Sigmoid colon (tissue), 7 donors: Measurements from ENCODE around the gene FBXO9. TPM values are rescaled to one million over a fixed set of nuclear protein-coding genes. Genes with fewer than 3 reads are reported as not detected.
A peak's percentile ranks its signal among the peaks of the same experiment; 100 is the strongest.

ENCODE experiments used
- DNase-seq: peaks from one replicate; pipeline ENCODE4 v3.0.0-alpha.2; 2019
- H3K27ac ChIP-seq, 4 donors: fragments of 200-600 bp; sonication (generic); one replicate each; pipeline ENCODE4 v1.5.1; 2016 to 2019; ENCODE audit warnings: mild to moderate bottlenecking in 1 of 4
- H3K27me3 ChIP-seq, 3 donors: fragments of 200-600 bp; sonication (generic); one replicate each; pipeline ENCODE4 v1.5.1; 2019; ENCODE audit warnings: mild to moderate bottlenecking in 1 of 3
- H3K36me3 ChIP-seq, 4 donors: fragments of 200-600 bp; sonication (generic); one replicate each; pipeline ENCODE4 v1.5.1; 2016 to 2019
- H3K4me1 ChIP-seq, 4 donors: fragments of 200-600 bp; sonication (generic); one replicate each; pipeline ENCODE4 v1.5.1; 2017 to 2019
- H3K4me3 ChIP-seq, 4 donors: fragments of 200-600 bp; sonication (generic); one replicate each; pipeline ENCODE4 v1.5.1; 2017 to 2019; ENCODE audit warnings: mild to moderate bottlenecking in 2 of 4, moderate library complexity in 1 of 4
- H3K9me3 ChIP-seq, 4 donors: fragments of 200-600 bp in 3 of 4; sonication (generic) in 3 of 4; one replicate each; pipeline versions ENCODE4 v1.5.1 to v1.6.1; 2013 to 2019
- CTCF ChIP-seq, 4 experiments: fragments of 450-650 bp in 3 of 4; fragments of 200-600 bp in 1 of 4; IDR thresholded peaks; one replicate each; pipeline ENCODE4 v1.5.1; 2016 to 2019; ENCODE audit warnings: antibody characterized with exemption in 4 of 4, mild to moderate bottlenecking in 3 of 4, moderate library complexity in 2 of 4
- EP300 ChIP-seq, 4 donors: sonication (generic); formaldehyde crosslinking; IDR thresholded peaks; one replicate each; pipeline ENCODE4 v1.6.1; 2017; ENCODE audit warnings: antibody characterized with exemption in 4 of 4
- POLR2A ChIP-seq, 2 donors: fragments of 450-650 bp; IDR thresholded peaks; one replicate each; pipeline ENCODE4 v1.6.1; 2016; ENCODE audit warnings: antibody characterized with exemption in 2 of 2, mild to moderate bottlenecking in 2 of 2, moderate library complexity in 2 of 2
- POLR2AphosphoS5 ChIP-seq, 4 donors: sonication (generic); formaldehyde crosslinking; IDR thresholded peaks; one replicate each; pipeline ENCODE4 v1.6.1; 2017; ENCODE audit warnings: antibody characterized with exemption in 4 of 4
- WGBS, 2 donors: extraction: QIAGEN DNeasy Blood & Tissue Kit; methylation state at CpG; one replicate each; pipeline ENCODE4 v1.1.7; 2013; 5-methylcytosine and 5-hydroxymethylcytosine counted together
- intact Hi-C: fragments of 100-400 bp; cut with DNase I; formaldehyde crosslinking; loops from one replicate; pipeline ENCODE4 v1.15.1; 2023
- polyA plus RNA-seq, 3 donors: library from polyadenylated mRNA; stranded (reverse); fragments of 200-250 nt; gene quantifications; one replicate each; pipeline ENCODE4 v1.2.3, GENCODE V29; 2013
- total RNA-seq, 4 donors: library from RNA; depleted of rRNA; stranded (reverse); fragments of >200 nt; gene quantifications; one replicate each; pipeline ENCODE4 v1.1.0, GENCODE V29; 2016
- donor health status: healthy with polysubstance abuse.
- donor health status: Bipolar disorder and iron deficiency.
- donor health status: healthy.

FBXO9 gene
- total and polyA plus RNA-seq, 7 donors = 22.4 to 63.1 (median 41.9) TPM

GRCh38 chr6:53133961-53134360 lies 68.8 kb downstream of the FBXO9 start:
- H3K4me1 ChIP-seq = no peaks in the 10 kb centered on the region
- no peak for DNase-seq
- TF ChIP-seq POLR2AphosphoS5 (IDR thresholded peaks at IDR 0.05) (no peak), CTCF (IDR thresholded peaks at IDR 0.05) (no peak), POLR2A (IDR thresholded peaks at IDR 0.05) (no peak), EP300 (IDR thresholded peaks at IDR 0.05) (no peak)
- no peaks in the 10 kb centered on the region for H3K36me3 ChIP-seq
- WGBS, 2 donors = 90 to 91% methylated on average over 16 of the region's 16 CpGs
- H3K9me3 ChIP-seq = no peaks in the 10 kb centered on the region
- no peak overlapping the region for H3K4me3 ChIP-seq
- no peaks in the 10 kb centered on the region for H3K27me3 ChIP-seq
- peak overlapping the region in 1 of 4 donors; percentile 6 for H3K27ac ChIP-seq
- intact Hi-C loops = no loop called here

GRCh38 chr6:53134601-53135235 lies 69.5 kb downstream of the FBXO9 start:
- no peak for TF ChIP-seq POLR2A (IDR thresholded peaks at IDR 0.05)
- TF ChIP-seq POLR2AphosphoS5 (IDR thresholded peaks at IDR 0.05) = no peak
- no peak for TF ChIP-seq EP300 (IDR thresholded peaks at IDR 0.05)
- no peak for TF ChIP-seq CTCF (IDR thresholded peaks at IDR 0.05)
- H3K27ac ChIP-seq = peak overlapping the region in 1 of 4 donors; percentile 6
- peaks cover 0 to 4% (median 2%) of the 10 kb centered on the region in 4 donors for H3K4me1 ChIP-seq
- intact Hi-C loops = no loop called here
- no peak for DNase-seq
- no peaks in the 10 kb centered on the region for H3K9me3 ChIP-seq
- no peaks in the 10 kb centered on the region for H3K36me3 ChIP-seq
- H3K4me3 ChIP-seq = no peak overlapping the region
- no peaks in the 10 kb centered on the region for H3K27me3 ChIP-seq
- WGBS, 2 donors = 18 to 41% methylated on average over 8 of the region's 8 CpGs

- Histone ChIP-seq H3K9me3 (no peaks in the 10 kb centered on the region), H3K27ac (no peak overlapping the region), H3K4me3 (no peak overlapping the region), H3K36me3 (no peaks in the 10 kb centered on the region), H3K4me1 (peaks cover 0 to 18% (median 12%) of the 10 kb centered on the region in 4 donors), H3K27me3 (no peaks in the 10 kb centered on the region)
- intact Hi-C loops = no loop called here
- TF ChIP-seq POLR2AphosphoS5 (IDR thresholded peaks at IDR 0.05) (no peak), POLR2A (IDR thresholded peaks at IDR 0.05) (no peak), CTCF (IDR thresholded peaks at IDR 0.05) (no peak), EP300 (IDR thresholded peaks at IDR 0.05) (no peak)
- DNase-seq = no peak
- 89 to 91% methylated on average over 3 of the region's 3 CpGs for WGBS, 2 donors
These were observed 70.9 kb downstream of the FBXO9 start for GRCh38 chr6:53136000-53136609.

- no peak for TF ChIP-seq POLR2AphosphoS5 (IDR thresholded peaks at IDR 0.05)
- TF ChIP-seq CTCF (IDR thresholded peaks at IDR 0.05) = no peak
- TF ChIP-seq EP300 (IDR thresholded peaks at IDR 0.05) = no peak
- TF ChIP-seq POLR2A (IDR thresholded peaks at IDR 0.05) = no peak
- H3K36me3 ChIP-seq = no peaks in the 10 kb centered on the region
- WGBS, 2 donors = 67 to 69% methylated on average over 4 of the region's 4 CpGs
These were observed 74.7 kb downstream of the FBXO9 start for GRCh38 chr6:53139841-53140413.

More at GRCh38 chr6:53139841-53140413, 74.7 kb downstream of the FBXO9 start:
- Histone ChIP-seq H3K9me3 (no peaks in the 10 kb centered on the region), H3K4me3 (no peak overlapping the region), H3K27me3 (no peaks in the 10 kb centered on the region), H3K4me1 (peaks cover 0 to 53% (median 37%) of the 10 kb centered on the region in 4 donors), H3K27ac (peak overlapping the region; percentile 77 to 79 (median 78))
- intact Hi-C loops = loop anchor here (5.0 to 10.0 kb wide), 2 partner anchors 73 to 145 kb away; partner anchors contain the start of genes FBXO9 and GSTA4
- no peak for DNase-seq
